H1 (cell line): ENCODE results near the gene ZNF366. TPM values are rescaled to one million over a fixed set of nuclear protein-coding genes. Genes with fewer than 3 reads are reported as not detected.

Source experiments
- CTCF ChIA-PET: fragments of 300-600 bp; sonication (Branson Sonifier 250); formaldehyde crosslinking; loops from one replicate; lab custom pipeline; 2021; ENCODE audit not compliant: partially characterized antibody; lab: Charles Lee
- POLR2A ChIA-PET: fragments of 300-600 bp; sonication (Branson Sonifier 250); formaldehyde crosslinking; loops from one replicate; lab custom pipeline; 2021; ENCODE audit warnings: inconsistent platforms; ENCODE audit not compliant: partially characterized antibody; lab: Charles Lee
- DNase-seq, 2 experiments: peaks; one replicate each; pipeline versions ENCODE4 v3.0.0 to v3.0.0-alpha.2; 2010 to 2022; ENCODE audit warnings: low spot score in 2 of 2, low read depth in 1 of 2, mixed read lengths in 1 of 2
- FAIRE-seq: peaks from 2 replicates; lab custom pipeline; 2011; peaks lifted over from hg19 to GRCh38; lab: Jason Lieb, UNC
- H2AFZ ChIP-seq: 2 replicates; pipeline ENCODE4 v1.8.1; 2012; ENCODE audit warnings: low read length, inconsistent platforms
- H2AK5ac ChIP-seq: 2 replicates; pipeline ENCODE4 v1.6.1; 2013; ENCODE audit warnings: low read depth, low read length
- H2BK120ac ChIP-seq: replicated peaks from 2 replicates; pipeline ENCODE3; 2013; ENCODE audit warnings: low read depth, low read length, inconsistent platforms
- H2BK12ac ChIP-seq: 2 replicates; pipeline ENCODE4 v1.6.1; 2013; ENCODE audit warnings: low read depth, low read length
- H2BK15ac ChIP-seq: 2 replicates; pipeline ENCODE4 v1.6.1; 2013; ENCODE audit warnings: low read length
- H2BK20ac ChIP-seq: 2 replicates; pipeline ENCODE4 v1.6.1; 2013; ENCODE audit warnings: low read length
- H2BK5ac ChIP-seq: 2 replicates; pipeline ENCODE4 v1.6.1; 2013; ENCODE audit warnings: low read depth, low read length
- H3K14ac ChIP-seq: 2 replicates; pipeline ENCODE4 v1.6.1; 2013; ENCODE audit warnings: inconsistent platforms; ENCODE audit not compliant: insufficient read length
- H3K18ac ChIP-seq: 2 replicates; pipeline ENCODE4 v1.6.1; 2013; ENCODE audit warnings: low read length; ENCODE audit errors: extremely low read depth
- H3K23ac ChIP-seq: 2 replicates; pipeline ENCODE4 v1.6.1; 2013; ENCODE audit warnings: inconsistent platforms; ENCODE audit not compliant: insufficient read length
- H3K23me2 ChIP-seq: 2 replicates; pipeline ENCODE4 v1.6.1; 2013; ENCODE audit warnings: low read depth, low read length
- H3K27ac ChIP-seq: 2 replicates; pipeline ENCODE4 v1.6.1; 2011; ENCODE audit warnings: low read depth, low read length, inconsistent platforms
- H3K27me3 ChIP-seq, 4 experiments: replicated peaks in 1 of 4; 1 replicate in 1 of 4; 2 replicates in 3 of 4; pipeline versions ENCODE4 v1.6.1 to v1.8.1; 2011 to 2013; ENCODE audit warnings: low read length in 3 of 4, mild to moderate bottlenecking in 3 of 4, inconsistent platforms in 2 of 4, mixed read lengths in 2 of 4, moderate library complexity in 1 of 4; ENCODE audit not compliant: control insufficient read depth in 3 of 4, insufficient read depth in 3 of 4; ENCODE audit errors: extremely low read depth in 1 of 4
- H3K36me3 ChIP-seq, 4 experiments: 2 replicates each; pipeline versions ENCODE4 v1.6.1 to v1.8.1; 2011 to 2013; ENCODE audit warnings: mild to moderate bottlenecking in 4 of 4, low read length in 3 of 4, moderate library complexity in 2 of 4, control low read depth in 1 of 4, inconsistent platforms in 1 of 4; ENCODE audit not compliant: insufficient read depth in 4 of 4, control insufficient read depth in 2 of 4
- H3K4ac ChIP-seq: replicated peaks from 2 replicates; pipeline ENCODE3; 2013; ENCODE audit warnings: low read length, low read depth, mixed read lengths, inconsistent platforms; ENCODE audit not compliant: insufficient read length
- H3K4me1 ChIP-seq, 4 experiments: replicated peaks in 1 of 4; 1 replicate in 1 of 4; 2 replicates in 3 of 4; pipeline versions ENCODE4 v1.6.1 to v1.8.1; 2011 to 2013; ENCODE audit warnings: low read length in 3 of 4, inconsistent platforms in 2 of 4, mixed read lengths in 1 of 4; ENCODE audit not compliant: insufficient read depth in 4 of 4, control insufficient read depth in 3 of 4
- H3K4me2 ChIP-seq, 2 experiments: 2 replicates each; pipeline versions ENCODE4 v1.6.1 to v1.8.1; 2011 to 2013; ENCODE audit warnings: low read depth in 2 of 2, low read length in 2 of 2, control low read depth in 1 of 2, inconsistent platforms in 1 of 2, mild to moderate bottlenecking in 1 of 2; ENCODE audit not compliant: insufficient read depth in 1 of 2
- H3K4me3 ChIP-seq, 4 experiments: fragments of 200-600, 300-600 bp in 1 of 4; sonication (generic), shearing (Covaris generic), sonication (Bioruptor Twin) in 1 of 4; 2 replicates each; pipeline versions ENCODE4 v1.5.1 to v1.8.1; 2011 to 2016; ENCODE audit warnings: low read length in 4 of 4, low read depth in 3 of 4, control low read depth in 2 of 4, inconsistent platforms in 2 of 4, mild to moderate bottlenecking in 2 of 4, mixed read lengths in 1 of 4, moderate library complexity in 1 of 4; ENCODE audit not compliant: insufficient read depth in 2 of 4; ENCODE audit errors: extremely low read depth in 1 of 4
- H3K56ac ChIP-seq: replicated peaks from 2 replicates; pipeline ENCODE3; 2013; ENCODE audit warnings: low read depth, mild to moderate bottlenecking, mixed read lengths, low read length, inconsistent platforms; ENCODE audit not compliant: insufficient read length
- H3K79me1 ChIP-seq: 2 replicates; pipeline ENCODE4 v1.6.1; 2013; ENCODE audit warnings: low read depth, low read length, control low read depth
- H3K79me2 ChIP-seq, 2 experiments: 2 replicates each; pipeline versions ENCODE4 v1.6.1 to v1.8.1; 2012 to 2013; ENCODE audit warnings: low read length in 2 of 2, mild to moderate bottlenecking in 2 of 2, inconsistent platforms in 1 of 2; ENCODE audit not compliant: insufficient read depth in 2 of 2, control insufficient read depth in 1 of 2
- H3K9ac ChIP-seq, 4 experiments: replicated peaks in 1 of 4; 1 replicate in 1 of 4; 2 replicates in 3 of 4; pipeline versions ENCODE4 v1.6.1 to v1.8.1; 2011 to 2013; ENCODE audit warnings: low read depth in 3 of 4, low read length in 3 of 4, control low read depth in 2 of 4, mild to moderate bottlenecking in 2 of 4, moderate library complexity in 2 of 4, inconsistent platforms in 1 of 4; ENCODE audit errors: extremely low read depth in 1 of 4
- H3K9me3 ChIP-seq, 2 experiments: 2 replicates each; pipeline versions ENCODE4 v1.6.1 to v1.8.1; 2012 to 2013; ENCODE audit warnings: mild to moderate bottlenecking in 2 of 2, moderate library complexity in 2 of 2, control low read depth in 1 of 2, inconsistent platforms in 1 of 2, low read depth in 1 of 2, low read length in 1 of 2, mixed read lengths in 1 of 2; ENCODE audit not compliant: insufficient read depth in 2 of 2
- H4K20me1 ChIP-seq, 2 experiments: replicated peaks in 1 of 2; 2 replicates each; pipeline versions ENCODE3 to v1.8.1; 2011 to 2013; ENCODE audit warnings: inconsistent platforms in 2 of 2, low read length in 2 of 2, mild to moderate bottlenecking in 1 of 2; ENCODE audit not compliant: insufficient read depth in 2 of 2, control insufficient read depth in 1 of 2
- H4K5ac ChIP-seq: 2 replicates; pipeline ENCODE4 v1.6.1; 2013; ENCODE audit warnings: low read length, low read depth, mixed read lengths, inconsistent platforms; ENCODE audit not compliant: insufficient read length
- H4K8ac ChIP-seq: 2 replicates; pipeline ENCODE4 v1.8.0; 2013; ENCODE audit warnings: mild to moderate bottlenecking, moderate library complexity, low read length, inconsistent platforms; ENCODE audit not compliant: insufficient read depth; ENCODE audit errors: extremely low read depth
- H4K91ac ChIP-seq: replicated peaks from 2 replicates; pipeline ENCODE3; 2013; ENCODE audit warnings: low read length, mixed read lengths, inconsistent platforms; ENCODE audit not compliant: insufficient read length
- BACH1 ChIP-seq: IDR thresholded peaks from 2 replicates; pipeline ENCODE4 v1.6.1; 2012; ENCODE audit warnings: low read length, improper control_type of control experiment
- CEBPB ChIP-seq: IDR thresholded peaks from 2 replicates; pipeline ENCODE4 v1.6.1; 2012; ENCODE audit warnings: low read depth, low read length
- WGBS, 2 experiments: shearing (Covaris generic) in 1 of 2; methylation state at CpG; one replicate each; pipeline versions ENCODE4 v1.1.6 to v1.1.7; 2013 to 2015; ENCODE audit warnings: low lambda C conversion rate in 2 of 2, mixed read lengths in 2 of 2, inconsistent platforms in 1 of 2, low coverage in 1 of 2, missing lambda C conversion rate in 1 of 2; ENCODE audit not compliant: insufficient replicate concordance in 2 of 2, insufficient coverage in 1 of 2, insufficient read length in 1 of 2; ENCODE audit errors: extremely low coverage in 1 of 2, missing lambda C conversion rate in 1 of 2; 5-methylcytosine and 5-hydroxymethylcytosine counted together
- polyA plus RNA-seq, 7 experiments: library from polyadenylated mRNA; depleted of rRNA in 3 of 7; stranded (reverse) in 5 of 7; unstranded in 2 of 7; fragments of >200 nt in 5 of 7; fragments of 200-250 nt in 2 of 7; gene quantifications; 1 replicate in 5 of 7; 2 replicates in 1 of 7; 4 replicates in 1 of 7; pipeline versions ENCODE4 v1.2.1 to v1.2.3, GENCODE V29; 2011 to 2013; ENCODE audit warnings: missing spikeins in 2 of 7, mixed read lengths in 2 of 7
- total RNA-seq: library from RNA; stranded (reverse); fragmentation: NEBNext Ultra II Directional; extraction: Animal tissue kit (Norgen Biotek cat#: 25700); gene quantifications from 2 replicates; pipeline ENCODE4 v1.2.1, GENCODE V29; 2021

ZNF366 gene
- total and polyA plus RNA-seq, 2 of the 8 experiments (the other 6 are each of a cell fraction or from before 2014, with no cell fraction given): not detected

GRCh38 chr5:72503888-72504491 lies 3.2 kb downstream of the ZNF366 start:
- ChIA-PET CTCF (interaction anchor here (0.8 to 1.6 kb wide), 4 partner anchors 9 to 130 kb away, joined by 3 to 7 read pairs (median 4); no protein-coding TSS in a partner anchor), POLR2A (no interaction called here)
- H3K9me3 ChIP-seq: no peaks in the 10 kb centered on the region
- TF ChIP-seq BACH1 (peak; percentile 73), CEBPB (no peak)
- H4K20me1 ChIP-seq: no peaks in the 10 kb centered on the region
- H2AFZ ChIP-seq: peak overlapping the region; percentile 69
- peak overlapping the region; percentile 82; the same call in 1 of the 2 replicates for H4K8ac ChIP-seq
- no peak overlapping the region for H3K18ac ChIP-seq
- no peak overlapping the region for H3K23ac ChIP-seq
- no peaks in the 10 kb centered on the region for H3K79me1 ChIP-seq
- no peak overlapping the region for H3K4me3 ChIP-seq
- no peak overlapping the region for H3K14ac ChIP-seq
- DNase-seq (no peak), FAIRE-seq (no peak)
- no peak overlapping the region for H4K5ac ChIP-seq
- no peak overlapping the region for H2BK15ac ChIP-seq
- H2BK20ac ChIP-seq: no peak overlapping the region
- H3K79me2 ChIP-seq: no peaks in the 10 kb centered on the region
- peaks cover 0 to 10% (median 5%) of the 10 kb centered on the region in 4 experiments; a peak in 3 of 7 replicates for H3K4me1 ChIP-seq
- H3K9ac ChIP-seq: no peak overlapping the region
- no peak overlapping the region for H2BK120ac ChIP-seq
- WGBS, 2 experiments: 87% methylated on average over 14 of the region's 14 CpGs; no CpG with 5 or more reads in 1 of the 2 experiments
- H3K56ac ChIP-seq: no peak overlapping the region
- no peak overlapping the region for H3K27ac ChIP-seq
- H4K91ac ChIP-seq: no peak overlapping the region
- H3K4ac ChIP-seq: no peak overlapping the region
- no peaks in the 10 kb centered on the region for H3K27me3 ChIP-seq
- no peak overlapping the region for H2AK5ac ChIP-seq
- H2BK5ac ChIP-seq: no peak overlapping the region
- H2BK12ac ChIP-seq: no peak overlapping the region
- no peaks in the 10 kb centered on the region for H3K23me2 ChIP-seq
- no peaks in the 10 kb centered on the region for H3K36me3 ChIP-seq
- no peak overlapping the region for H3K4me2 ChIP-seq
